ENCODE measurements around the gene MAP7.

GRCh38 chr6:136506124-136506799, 44.0 kb downstream of the MAP7 start:
- TF ChIP-seq, protein P1, sequence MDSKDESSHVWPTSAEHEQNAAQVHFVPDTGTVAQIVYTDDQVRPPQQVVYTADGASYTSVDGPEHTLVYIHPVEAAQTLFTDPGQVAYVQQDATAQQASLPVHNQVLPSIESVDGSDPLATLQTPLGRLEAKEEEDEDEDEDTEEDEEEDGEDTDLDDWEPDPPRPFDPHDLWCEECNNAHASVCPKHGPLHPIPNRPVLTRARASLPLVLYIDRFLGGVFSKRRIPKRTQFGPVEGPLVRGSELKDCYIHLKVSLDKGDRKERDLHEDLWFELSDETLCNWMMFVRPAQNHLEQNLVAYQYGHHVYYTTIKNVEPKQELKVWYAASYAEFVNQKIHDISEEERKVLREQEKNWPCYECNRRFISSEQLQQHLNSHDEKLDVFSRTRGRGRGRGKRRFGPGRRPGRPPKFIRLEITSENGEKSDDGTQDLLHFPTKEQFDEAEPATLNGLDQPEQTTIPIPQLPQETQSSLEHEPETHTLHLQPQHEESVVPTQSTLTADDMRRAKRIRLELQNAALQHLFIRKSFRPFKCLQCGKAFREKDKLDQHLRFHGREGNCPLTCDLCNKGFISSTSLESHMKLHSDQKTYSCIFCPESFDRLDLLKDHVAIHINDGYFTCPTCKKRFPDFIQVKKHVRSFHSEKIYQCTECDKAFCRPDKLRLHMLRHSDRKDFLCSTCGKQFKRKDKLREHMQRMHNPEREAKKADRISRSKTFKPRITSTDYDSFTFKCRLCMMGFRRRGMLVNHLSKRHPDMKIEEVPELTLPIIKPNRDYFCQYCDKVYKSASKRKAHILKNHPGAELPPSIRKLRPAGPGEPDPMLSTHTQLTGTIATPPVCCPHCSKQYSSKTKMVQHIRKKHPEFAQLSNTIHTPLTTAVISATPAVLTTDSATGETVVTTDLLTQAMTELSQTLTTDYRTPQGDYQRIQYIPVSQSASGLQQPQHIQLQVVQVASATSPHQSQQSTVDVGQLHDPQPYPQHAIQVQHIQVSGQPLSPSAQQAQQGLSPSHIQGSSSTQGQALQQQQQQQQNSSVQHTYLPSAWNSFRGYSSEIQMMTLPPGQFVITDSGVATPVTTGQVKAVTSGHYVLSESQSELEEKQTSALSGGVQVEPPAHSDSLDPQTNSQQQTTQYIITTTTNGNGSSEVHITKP (IDR thresholded peaks at IDR 0.05; ENCODE audit: partially characterized antibody): no peak
- TF ChIP-seq RBBP5 (IDR thresholded peaks at IDR 0.05; ENCODE audit: borderline replicate concordance, insufficient read depth, low read length, poor library complexity, severe bottlenecking) (no peak), CTCF (IDR thresholded peaks at IDR 0.05 in 2 of 3, conservative IDR thresholded peaks at IDR 0.05 in 1 of 3; ENCODE audit: insufficient read depth in 2 of 3, low read depth in 1 of 3, low read length in 3 of 3) (no peak), ATF1 (CRISPR knock-in tag; IDR thresholded peaks at IDR 0.05) (no peak), ATF1 (tag; IDR thresholded peaks at IDR 0.05) (no peak), SIRT6 (IDR thresholded peaks at IDR 0.05; ENCODE audit: low read depth, low read length) (no peak), RBM25 (IDR thresholded peaks at IDR 0.05; ENCODE audit: low read depth, low read length, severe bottlenecking) (no peak), POLR2AphosphoS5 (IDR thresholded peaks at IDR 0.05; ENCODE audit: control insufficient read depth, insufficient read depth, low read depth, low read length) (no peak), RBM22 (IDR thresholded peaks at IDR 0.05; ENCODE audit: low read depth, low read length, poor library complexity, severe bottlenecking) (no peak), BRF2 (IDR thresholded peaks at IDR 0.05; ENCODE audit: borderline replicate concordance, insufficient read depth, insufficient read length) (no peak)
